ENCODE measurements around the gene FAM89A. TPM values are rescaled to one million over a fixed set of nuclear protein-coding genes. Genes with fewer than 3 reads are reported as not detected.
"Not testable (repeated sequence)": the region's sequence is repeated elsewhere in the genome, so short reads cannot be mapped to it uniquely, and the experiment has no call there.

FAM89A gene
- total and polyA plus RNA-seq, 9 of the 15 experiments (the other 6 are each of a cell fraction or from before 2014, with no cell fraction given): 8.7 to 66.2 (median 43.3) TPM

DNA sequence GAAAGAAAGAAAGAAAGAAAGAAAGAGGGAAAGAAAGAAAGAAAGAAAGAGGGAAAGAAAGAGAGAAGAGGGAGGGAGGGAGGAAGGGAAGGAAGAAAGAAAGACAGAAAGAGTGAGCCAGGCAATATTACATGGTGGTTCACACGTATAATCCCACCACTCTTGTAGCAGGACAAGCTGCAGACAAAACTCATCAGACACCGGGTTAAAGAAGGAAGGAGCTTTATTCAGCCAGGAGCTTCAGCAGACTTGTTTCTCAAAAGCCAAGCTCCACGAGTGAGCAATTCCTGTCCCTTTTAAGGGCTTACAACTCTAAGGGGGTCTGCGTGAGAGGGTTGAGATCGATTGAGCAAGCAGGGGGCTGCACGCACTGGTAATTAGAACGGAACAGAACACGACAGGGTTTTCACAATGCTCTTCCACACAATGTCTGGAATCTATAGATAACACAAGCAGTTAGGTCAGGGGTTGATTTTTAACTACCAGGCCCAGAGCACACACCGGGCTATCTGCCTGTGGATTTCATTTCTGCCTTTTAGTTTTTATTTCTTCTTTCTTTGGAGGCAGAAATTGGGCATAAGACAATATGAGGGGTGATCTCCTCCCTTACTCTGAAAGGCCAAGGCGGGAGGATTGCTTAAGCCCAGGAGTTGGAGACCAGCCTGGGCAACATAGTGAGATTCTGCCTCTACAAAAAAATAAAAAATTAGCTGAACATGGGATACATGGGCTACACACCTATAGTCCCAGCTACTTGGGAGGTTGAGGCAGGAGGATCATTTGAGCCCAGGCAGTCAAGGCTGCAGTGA, 6.1 kb upstream of the FAM89A start (continued):
- 0 out of 2 replicates have a peak, but pooled peaks have one; percentile 27 for TF ChIP-seq KLF6 (CRISPR knock-in tag; IDR thresholded peaks at IDR 0.05; ENCODE audit: borderline replicate concordance)
- TF ChIP-seq, protein P1, sequence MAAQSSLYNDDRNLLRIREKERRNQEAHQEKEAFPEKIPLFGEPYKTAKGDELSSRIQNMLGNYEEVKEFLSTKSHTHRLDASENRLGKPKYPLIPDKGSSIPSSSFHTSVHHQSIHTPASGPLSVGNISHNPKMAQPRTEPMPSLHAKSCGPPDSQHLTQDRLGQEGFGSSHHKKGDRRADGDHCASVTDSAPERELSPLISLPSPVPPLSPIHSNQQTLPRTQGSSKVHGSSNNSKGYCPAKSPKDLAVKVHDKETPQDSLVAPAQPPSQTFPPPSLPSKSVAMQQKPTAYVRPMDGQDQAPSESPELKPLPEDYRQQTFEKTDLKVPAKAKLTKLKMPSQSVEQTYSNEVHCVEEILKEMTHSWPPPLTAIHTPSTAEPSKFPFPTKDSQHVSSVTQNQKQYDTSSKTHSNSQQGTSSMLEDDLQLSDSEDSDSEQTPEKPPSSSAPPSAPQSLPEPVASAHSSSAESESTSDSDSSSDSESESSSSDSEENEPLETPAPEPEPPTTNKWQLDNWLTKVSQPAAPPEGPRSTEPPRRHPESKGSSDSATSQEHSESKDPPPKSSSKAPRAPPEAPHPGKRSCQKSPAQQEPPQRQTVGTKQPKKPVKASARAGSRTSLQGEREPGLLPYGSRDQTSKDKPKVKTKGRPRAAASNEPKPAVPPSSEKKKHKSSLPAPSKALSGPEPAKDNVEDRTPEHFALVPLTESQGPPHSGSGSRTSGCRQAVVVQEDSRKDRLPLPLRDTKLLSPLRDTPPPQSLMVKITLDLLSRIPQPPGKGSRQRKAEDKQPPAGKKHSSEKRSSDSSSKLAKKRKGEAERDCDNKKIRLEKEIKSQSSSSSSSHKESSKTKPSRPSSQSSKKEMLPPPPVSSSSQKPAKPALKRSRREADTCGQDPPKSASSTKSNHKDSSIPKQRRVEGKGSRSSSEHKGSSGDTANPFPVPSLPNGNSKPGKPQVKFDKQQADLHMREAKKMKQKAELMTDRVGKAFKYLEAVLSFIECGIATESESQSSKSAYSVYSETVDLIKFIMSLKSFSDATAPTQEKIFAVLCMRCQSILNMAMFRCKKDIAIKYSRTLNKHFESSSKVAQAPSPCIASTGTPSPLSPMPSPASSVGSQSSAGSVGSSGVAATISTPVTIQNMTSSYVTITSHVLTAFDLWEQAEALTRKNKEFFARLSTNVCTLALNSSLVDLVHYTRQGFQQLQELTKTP (IDR thresholded peaks at IDR 0.05; ENCODE audit: low read depth in 1 of 2, partially characterized antibody in 2 of 2): peak in 1 of 2 experiments; percentile 26
- peak; percentile 75 for TF ChIP-seq TEAD4 (IDR thresholded peaks at IDR 0.05; ENCODE audit: low read length)
- TF ChIP-seq TEAD4 (CRISPR knock-in tag; IDR thresholded peaks at IDR 0.05; ENCODE audit: borderline replicate concordance); MYNN (CRISPR knock-in tag; IDR thresholded peaks at IDR 0.05): not testable (repeated sequence)
- TF ChIP-seq, protein P2, sequence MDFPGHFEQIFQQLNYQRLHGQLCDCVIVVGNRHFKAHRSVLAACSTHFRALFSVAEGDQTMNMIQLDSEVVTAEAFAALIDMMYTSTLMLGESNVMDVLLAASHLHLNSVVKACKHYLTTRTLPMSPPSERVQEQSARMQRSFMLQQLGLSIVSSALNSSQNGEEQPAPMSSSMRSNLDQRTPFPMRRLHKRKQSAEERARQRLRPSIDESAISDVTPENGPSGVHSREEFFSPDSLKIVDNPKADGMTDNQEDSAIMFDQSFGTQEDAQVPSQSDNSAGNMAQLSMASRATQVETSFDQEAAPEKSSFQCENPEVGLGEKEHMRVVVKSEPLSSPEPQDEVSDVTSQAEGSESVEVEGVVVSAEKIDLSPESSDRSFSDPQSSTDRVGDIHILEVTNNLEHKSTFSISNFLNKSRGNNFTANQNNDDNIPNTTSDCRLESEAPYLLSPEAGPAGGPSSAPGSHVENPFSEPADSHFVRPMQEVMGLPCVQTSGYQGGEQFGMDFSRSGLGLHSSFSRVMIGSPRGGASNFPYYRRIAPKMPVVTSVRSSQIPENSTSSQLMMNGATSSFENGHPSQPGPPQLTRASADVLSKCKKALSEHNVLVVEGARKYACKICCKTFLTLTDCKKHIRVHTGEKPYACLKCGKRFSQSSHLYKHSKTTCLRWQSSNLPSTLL (IDR thresholded peaks at IDR 0.05): peak; percentile 66
- peak; percentile 32; the same call in 1 of the 2 replicates for TF ChIP-seq MYNN (IDR thresholded peaks at IDR 0.05)
- TF ChIP-seq DDX20 (tag; IDR thresholded peaks at IDR 0.05; ENCODE audit: low read depth): 0 out of 2 replicates have a peak, but pooled peaks have one; percentile 29
- peak; percentile 66 for TF ChIP-seq ETV5 (CRISPR knock-in tag; IDR thresholded peaks at IDR 0.05; ENCODE audit: low read depth)
- peak; percentile 82 for TF ChIP-seq MTA1 (IDR thresholded peaks at IDR 0.05; ENCODE audit: borderline replicate concordance)

Data from K562 (cell line).